Keratinocyte (primary cell): ENCODE results near the gene GRP. TPM values are rescaled to one million over a fixed set of nuclear protein-coding genes. Genes with fewer than 3 reads are reported as not detected.

Source experiments
- DNase-seq: peaks from one replicate; pipeline ENCODE4 v3.0.0-alpha.2; 2011; ENCODE audit warnings: low read depth, missing footprints, low spot score
- FAIRE-seq: peaks from 2 replicates; lab custom pipeline; 2011; peaks lifted over from hg19 to GRCh38; lab: Jason Lieb, UNC
- H2AFZ ChIP-seq: 2 replicates; pipeline ENCODE4 v1.6.0; 2012; ENCODE audit warnings: low read length, control low read depth, inconsistent platforms; ENCODE audit not compliant: control insufficient read depth
- H3K27ac ChIP-seq: 2 replicates; pipeline ENCODE4 v1.5.1; 2011; ENCODE audit warnings: low read length; ENCODE audit not compliant: control insufficient read depth, insufficient read depth
- H3K27me3 ChIP-seq: 3 replicates; pipeline ENCODE4 v1.6.0; 2011; ENCODE audit warnings: low read length; ENCODE audit not compliant: control insufficient read depth, insufficient read depth; ENCODE audit errors: extremely low read depth
- H3K36me3 ChIP-seq, 2 experiments: 2 replicates in 1 of 2; 3 replicates in 1 of 2; pipeline ENCODE4 v1.5.1; 2011; ENCODE audit warnings: low read length in 2 of 2, mild to moderate bottlenecking in 1 of 2; ENCODE audit not compliant: control insufficient read depth in 2 of 2, insufficient read depth in 2 of 2; ENCODE audit errors: extremely low read depth in 1 of 2
- H3K4me1 ChIP-seq: 3 replicates; pipeline ENCODE4 v1.5.1; 2011; ENCODE audit warnings: low read length; ENCODE audit not compliant: control insufficient read depth, insufficient read depth; ENCODE audit errors: extremely low read depth
- H3K4me2 ChIP-seq: 3 replicates; pipeline ENCODE4 v1.6.0; 2011; ENCODE audit warnings: low read depth, low read length; ENCODE audit not compliant: control insufficient read depth, insufficient read depth; ENCODE audit errors: extremely low read depth
- H3K4me3 ChIP-seq, 3 experiments: fragments of 200-600 bp in 1 of 3; sonication (generic) in 1 of 3; 2 replicates in 2 of 3; 3 replicates in 1 of 3; pipeline ENCODE4 v1.5.1; 2011 to 2016; ENCODE audit warnings: low read length in 3 of 3, mild to moderate bottlenecking in 3 of 3, control low read depth in 2 of 3, inconsistent platforms in 1 of 3, low read depth in 1 of 3, mixed read lengths in 1 of 3, mixed run types in 1 of 3, moderate library complexity in 1 of 3; ENCODE audit not compliant: control insufficient read depth in 2 of 3, insufficient read depth in 2 of 3; ENCODE audit errors: extremely low read depth in 1 of 3
- H3K79me2 ChIP-seq: 2 replicates; pipeline ENCODE4 v1.6.0; 2012; ENCODE audit warnings: low read length; ENCODE audit not compliant: control insufficient read depth, insufficient read depth
- H3K9ac ChIP-seq: 3 replicates; pipeline ENCODE4 v1.6.0; 2011; ENCODE audit warnings: low read length; ENCODE audit not compliant: control insufficient read depth, insufficient read depth; ENCODE audit errors: extremely low read depth
- H3K9me1 ChIP-seq: 3 replicates; pipeline ENCODE4 v1.6.0; 2011; ENCODE audit warnings: low read length; ENCODE audit not compliant: control insufficient read depth, insufficient read depth; ENCODE audit errors: extremely low read depth
- H3K9me3 ChIP-seq: 2 replicates; pipeline ENCODE4 v1.5.1; 2012; ENCODE audit warnings: low read depth, low read length; ENCODE audit not compliant: control insufficient read depth
- H4K20me1 ChIP-seq: 3 replicates; pipeline ENCODE4 v1.6.0; 2011; ENCODE audit warnings: low read length; ENCODE audit not compliant: control insufficient read depth, insufficient read depth; ENCODE audit errors: extremely low read depth
- CTCF ChIP-seq, 3 experiments: IDR thresholded peaks in 1 of 3; conservative IDR thresholded peaks in 1 of 3; optimal IDR thresholded peaks in 1 of 3; 2 replicates in 2 of 3; 3 replicates in 1 of 3; pipeline versions ENCODE3 to v1.5.1; 2011; ENCODE audit warnings: low read length in 3 of 3, mild to moderate bottlenecking in 3 of 3, moderate library complexity in 2 of 3, control low read depth in 1 of 3, inconsistent platforms in 1 of 3; ENCODE audit not compliant: insufficient read depth in 2 of 3; ENCODE audit errors: extremely low read depth in 1 of 3
- EZH2 ChIP-seq: IDR thresholded peaks from one replicate; pipeline ENCODE4 v1.6.1; 2012; ENCODE audit warnings: inconsistent platforms, mild to moderate bottlenecking, low read length, moderate library complexity
- dilution Hi-C: fragments of 300-500 bp; cut with MboI; formaldehyde crosslinking; loops from one replicate; pipeline ENCODE4 v1.7.0; 2020; ENCODE audit warnings: low sequenced_read_pairs; ENCODE audit not compliant: extremely low pct_ligation_motif_present
- polyA minus RNA-seq, 3 experiments: library from RNA; depleted of rRNA, polyadenylated mRNA; stranded (reverse); fragments of >200 nt; gene quantifications; 1 replicate in 1 of 3; 2 replicates in 1 of 3; 3 replicates in 1 of 3; pipeline ENCODE4 v1.2.3, GENCODE V29; 2011
- polyA plus RNA-seq, 5 experiments: library from polyadenylated mRNA; depleted of rRNA in 3 of 5; stranded (reverse) in 3 of 5; stranded (forward) in 1 of 5; unstranded in 1 of 5; fragments of >200 nt; gene quantifications; 1 replicate in 1 of 5; 2 replicates in 3 of 5; 3 replicates in 1 of 5; pipeline versions ENCODE4 v1.2.1 to v1.2.3, GENCODE V29; 2011 to 2012; ENCODE audit warnings: missing spikeins in 2 of 5, low read depth in 1 of 5, low replicate concordance in 1 of 5

The GRP gene
- polyA plus RNA-seq (not detected in 3 replicates), polyA minus RNA-seq (not detected in 3 replicates)
- not detected for polyA plus RNA-seq (2011; ENCODE audit: low read depth)
- not detected in 2 replicates for polyA plus RNA-seq (2011; cell fraction: cytosol; rRNA removed)
- polyA plus RNA-seq (2011; cell fraction: nucleus; rRNA removed), result not detected in 2 replicates
- not detected in 2 replicates for polyA plus RNA-seq (2012; ENCODE audit: low replicate concordance)
- not detected for polyA minus RNA-seq (2011; cell fraction: cytosol; rRNA and poly(A)+ RNA removed)
- polyA minus RNA-seq (2011; cell fraction: nucleus; rRNA and poly(A)+ RNA removed), result not detected in 2 replicates

- no peak for FAIRE-seq
- Histone ChIP-seq H3K4me2 (peak within 1 kb of the TSS; percentile 59), H3K9me3 (no peaks in the 10 kb centered on the region), H2AFZ (no peak within 1 kb of the TSS), H4K20me1 (no peaks in the 10 kb centered on the region), H3K27ac (no peak within 1 kb of the TSS), H3K9ac (no peak within 1 kb of the TSS), H3K79me2 (no peaks in the 10 kb centered on the region), H3K4me1 (no peaks in the 10 kb centered on the region), H3K9me1 (no peaks in the 10 kb centered on the region), H3K4me3 (peak within 1 kb of the TSS in 2 of 3 experiments; percentile 41 to 52), H3K27me3 (peaks cover 63% of the 10 kb centered on the region), H3K36me3 (no peaks in the 10 kb centered on the region)
- no peak for DNase-seq
- dilution Hi-C loops, result no loop called here
- TF ChIP-seq EZH2 (no peak), CTCF (optimal IDR thresholded peaks at IDR 0.05 in 1 of 3, IDR thresholded peaks at IDR 0.05 in 1 of 3, conservative IDR thresholded peaks at IDR 0.05 in 1 of 3; ENCODE audit: extremely low read depth in 1 of 3, insufficient read depth in 2 of 3, low read length in 3 of 3) (no peak)
Measured at GRCh38 chr18:59219672-59220163, at the start of gene GRP. Gene GRP, plus strand, starts transcription at chr18:59220158. Its CDS starts 108 bp downstream, at chr18:59220266.

- Histone ChIP-seq H3K27me3 (no peaks in the 10 kb centered on the region), H3K9me3 (peaks cover 2% of the 10 kb centered on the region), H3K4me1 (no peaks in the 10 kb centered on the region), H3K27ac (no peak overlapping the region), H3K79me2 (no peaks in the 10 kb centered on the region), H2AFZ (no peak overlapping the region), H3K4me3 (no peak overlapping the region), H3K4me2 (no peak overlapping the region), H4K20me1 (no peaks in the 10 kb centered on the region), H3K36me3 (no peaks in the 10 kb centered on the region), H3K9me1 (no peaks in the 10 kb centered on the region), H3K9ac (no peak overlapping the region)
- TF ChIP-seq CTCF (optimal IDR thresholded peaks at IDR 0.05 in 1 of 3, IDR thresholded peaks at IDR 0.05 in 1 of 3, conservative IDR thresholded peaks at IDR 0.05 in 1 of 3; ENCODE audit: extremely low read depth in 1 of 3, insufficient read depth in 2 of 3, low read length in 3 of 3) (no peak), EZH2 (no peak)
- no peak for FAIRE-seq
- dilution Hi-C loops, result no loop called here
- DNase-seq, result no peak
Measured at GRCh38 chr18:59172664-59173249, 47.2 kb upstream of the GRP start.
